H9 (cell line): ENCODE results near the gene GSS. TPM values are rescaled to one million over a fixed set of nuclear protein-coding genes. Genes with fewer than 3 reads are reported as not detected.

Experiments
- DNase-seq: peaks from one replicate; pipeline ENCODE4 v3.0.0-alpha.2; 2017
- H2AFZ ChIP-seq: one replicate; pipeline ENCODE4 v1.6.1; 2013; ENCODE audit warnings: mild to moderate bottlenecking, low read length, control low read depth, moderate library complexity
- H2AK5ac ChIP-seq: 2 replicates; pipeline ENCODE4 v1.6.1; 2013; ENCODE audit warnings: low read length, control low read depth, mixed read lengths; ENCODE audit not compliant: insufficient read length
- H2BK120ac ChIP-seq: one replicate; pipeline ENCODE4 v1.6.1; 2013; ENCODE audit warnings: low read depth, mild to moderate bottlenecking, low read length, control low read depth, inconsistent platforms; ENCODE audit not compliant: poor library complexity, severe bottlenecking
- H2BK12ac ChIP-seq: 2 replicates; pipeline ENCODE4 v1.6.1; 2013; ENCODE audit warnings: low read length, control low read depth, mixed read lengths, low read depth; ENCODE audit not compliant: insufficient read length
- H2BK15ac ChIP-seq: 2 replicates; pipeline ENCODE4 v1.6.1; 2013; ENCODE audit warnings: low read depth, low read length, control low read depth
- H2BK20ac ChIP-seq: one replicate; pipeline ENCODE4 v1.6.1; 2013; ENCODE audit warnings: low read depth, mild to moderate bottlenecking, low read length, control low read depth, inconsistent platforms; ENCODE audit not compliant: poor library complexity, severe bottlenecking
- H2BK5ac ChIP-seq: 2 replicates; pipeline ENCODE4 v1.6.1; 2013; ENCODE audit warnings: low read length, control low read depth, mixed read lengths; ENCODE audit not compliant: insufficient read length
- H3K14ac ChIP-seq: 2 replicates; pipeline ENCODE4 v1.6.1; 2013; ENCODE audit warnings: low read length, control low read depth; ENCODE audit not compliant: insufficient read depth
- H3K18ac ChIP-seq: 2 replicates; pipeline ENCODE4 v1.6.1; 2013; ENCODE audit warnings: low read depth, mild to moderate bottlenecking, mixed read lengths, low read length, control low read depth; ENCODE audit not compliant: insufficient read length
- H3K23ac ChIP-seq: 2 replicates; pipeline ENCODE4 v1.6.1; 2013; ENCODE audit warnings: low read length, control low read depth, mixed read lengths, low read depth; ENCODE audit not compliant: insufficient read length
- H3K23me2 ChIP-seq: 2 replicates; pipeline ENCODE4 v1.6.1; 2013; ENCODE audit warnings: low read depth, mild to moderate bottlenecking, mixed read lengths, low read length, control low read depth; ENCODE audit not compliant: insufficient read length, poor library complexity, severe bottlenecking
- H3K27ac ChIP-seq: 2 replicates; pipeline ENCODE4 v1.5.1; 2013; ENCODE audit warnings: low read length, control low read depth, mixed read lengths, low read depth; ENCODE audit not compliant: insufficient read length
- H3K27me3 ChIP-seq: 2 replicates; pipeline ENCODE4 v1.6.1; 2013; ENCODE audit warnings: low read length, control low read depth, inconsistent platforms; ENCODE audit not compliant: insufficient read depth
- H3K4ac ChIP-seq: 2 replicates; pipeline ENCODE4 v1.6.1; 2013; ENCODE audit warnings: low read depth, mild to moderate bottlenecking, control low read depth, inconsistent platforms, low read length, moderate library complexity
- H3K4me1 ChIP-seq: 2 replicates; pipeline ENCODE4 v1.6.1; 2013; ENCODE audit warnings: low read length, control low read depth, inconsistent platforms; ENCODE audit not compliant: insufficient read depth
- H3K4me2 ChIP-seq: 2 replicates; pipeline ENCODE4 v1.6.1; 2013; ENCODE audit warnings: low read length, control low read depth, mixed read lengths; ENCODE audit not compliant: insufficient read length, insufficient read depth
- H3K56ac ChIP-seq: 2 replicates; pipeline ENCODE4 v1.6.1; 2013; ENCODE audit warnings: low read depth, mild to moderate bottlenecking, mixed read lengths, low read length, control low read depth; ENCODE audit not compliant: insufficient read length
- H3K79me1 ChIP-seq: 2 replicates; pipeline ENCODE4 v1.6.1; 2013; ENCODE audit warnings: low read depth, mild to moderate bottlenecking, moderate library complexity, low read length, control low read depth, inconsistent platforms; ENCODE audit not compliant: insufficient read depth, poor library complexity, severe bottlenecking
- H3K79me2 ChIP-seq: 2 replicates; pipeline ENCODE4 v1.6.1; 2013; ENCODE audit warnings: low read length, control low read depth, inconsistent platforms; ENCODE audit not compliant: insufficient read depth
- H3K9ac ChIP-seq: 2 replicates; pipeline ENCODE4 v1.6.1; 2013; ENCODE audit warnings: low read length, control low read depth, mixed read lengths; ENCODE audit not compliant: insufficient read length; ENCODE audit errors: extremely low read depth
- H3K9me3 ChIP-seq: one replicate; pipeline ENCODE4 v1.6.1; 2013; ENCODE audit warnings: low read depth, low read length, inconsistent platforms; ENCODE audit not compliant: control insufficient read depth
- H3T11ph ChIP-seq: one replicate; pipeline ENCODE4 v1.6.1; 2013; ENCODE audit warnings: mild to moderate bottlenecking, low read length, control low read depth, inconsistent platforms
- H4K20me1 ChIP-seq: one replicate; pipeline ENCODE4 v1.6.1; 2013; ENCODE audit not compliant: control insufficient read depth, insufficient read length, insufficient read depth
- H4K5ac ChIP-seq: 2 replicates; pipeline ENCODE4 v1.6.1; 2013; ENCODE audit warnings: low read depth, mild to moderate bottlenecking, mixed read lengths, low read length, control low read depth; ENCODE audit not compliant: insufficient read length
- H4K8ac ChIP-seq: replicated peaks from 2 replicates; pipeline ENCODE4 v1.6.1; 2013; ENCODE audit warnings: low read length, control low read depth, mixed read lengths, low read depth; ENCODE audit not compliant: insufficient read length
- H4K91ac ChIP-seq: 2 replicates; pipeline ENCODE4 v1.6.1; 2013; ENCODE audit warnings: low read depth, mild to moderate bottlenecking, moderate library complexity, mixed read lengths, low read length, control low read depth; ENCODE audit not compliant: insufficient read length
- H3K27ac Mint-ChIP-seq, 3 experiments: 2 replicates in 2 of 3; 3 replicates in 1 of 3; pipeline ENCODE4 v1.8.0; 2020 to 2021; ENCODE audit warnings: mixed read lengths in 3 of 3, mild to moderate bottlenecking in 1 of 3, moderate library complexity in 1 of 3
- H3K27me3 Mint-ChIP-seq: 2 replicates; pipeline ENCODE4 v1.8.0; 2021; ENCODE audit warnings: low read depth, mild to moderate bottlenecking, moderate library complexity, mixed read lengths
- H3K36me3 Mint-ChIP-seq, 3 experiments: 2 replicates in 2 of 3; 3 replicates in 1 of 3; pipeline ENCODE4 v1.8.0; 2020 to 2021; ENCODE audit warnings: low read depth in 3 of 3, mixed read lengths in 3 of 3; ENCODE audit not compliant: insufficient read depth in 1 of 3
- H3K4me1 Mint-ChIP-seq, 2 experiments: 2 replicates each; pipeline ENCODE4 v1.8.0; 2020; ENCODE audit warnings: mixed read lengths in 2 of 2
- H3K4me3 Mint-ChIP-seq, 2 experiments: 2 replicates in 1 of 2; 3 replicates in 1 of 2; pipeline ENCODE4 v1.8.0; 2020 to 2021; ENCODE audit warnings: mild to moderate bottlenecking in 2 of 2, mixed read lengths in 2 of 2, moderate library complexity in 1 of 2
- H3K9me3 Mint-ChIP-seq, 2 experiments: 2 replicates in 1 of 2; 3 replicates in 1 of 2; pipeline ENCODE4 v1.8.0; 2020; ENCODE audit warnings: mild to moderate bottlenecking in 2 of 2, mixed read lengths in 2 of 2, moderate library complexity in 1 of 2
- CTCF ChIP-seq: fragments of 200-600 bp; sonication (generic); conservative IDR thresholded peaks from 3 replicates; pipeline ENCODE4 v1.8.0; 2021; ENCODE audit warnings: antibody characterized with exemption, mild to moderate bottlenecking
- WGBS: extraction: QIAGEN DNeasy Blood & Tissue Kit; methylation state at CpG from one replicate; pipeline ENCODE4 v1.1.7; 2013; ENCODE audit warnings: missing lambda C conversion rate, low lambda C conversion rate, mixed read lengths; ENCODE audit not compliant: insufficient read length; ENCODE audit errors: extremely low coverage; 5-methylcytosine and 5-hydroxymethylcytosine counted together
- total RNA-seq: library from RNA; stranded (reverse); gene quantifications from 2 replicates; pipeline ENCODE4 v1.2.1, GENCODE V29; 2021

Gene GSS
- total RNA-seq, 1 experiment from 2014 or later = 48.5 TPM

DNA sequence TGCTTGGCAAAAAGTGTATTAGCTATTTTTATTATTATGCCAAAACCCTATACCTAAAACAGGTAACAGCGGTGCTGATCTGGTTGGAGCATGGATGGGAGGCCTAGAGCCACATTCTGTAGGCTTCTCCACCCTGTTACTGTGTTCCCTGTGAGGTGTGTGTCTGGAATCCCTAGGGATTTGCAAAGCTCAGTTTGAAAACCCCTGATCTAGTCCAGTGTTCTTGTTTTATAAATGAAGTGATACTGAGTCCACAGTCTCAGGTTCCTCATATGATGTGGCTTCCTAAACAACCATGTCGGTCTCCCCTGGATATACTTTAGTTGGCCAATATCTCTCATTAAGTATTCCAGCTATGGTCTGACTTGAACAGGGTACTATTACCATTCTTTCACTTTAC, 62.9 kb downstream of the GSS start:
- Histone ChIP-seq H4K91ac (no peak overlapping the region), H2BK15ac (no peak overlapping the region), H4K20me1 (no peaks in the 10 kb centered on the region), H3K23ac (no peak overlapping the region), H2BK5ac (no peak overlapping the region), H2BK12ac (no peak overlapping the region), H3K4me1 (no peaks in the 10 kb centered on the region), H2BK120ac (no peak overlapping the region), H3K9me3 (no peaks in the 10 kb centered on the region), H3K23me2 (no peaks in the 10 kb centered on the region), H3K14ac (no peak overlapping the region), H2AFZ (no peak overlapping the region), H3K9ac (no peak overlapping the region), H3K18ac (no peak overlapping the region), H2BK20ac (no peak overlapping the region), H4K8ac (no peak overlapping the region), H3K4ac (no peak overlapping the region), H3K27ac (no peak overlapping the region), H3K4me2 (no peak overlapping the region), H3K27me3 (no peaks in the 10 kb centered on the region), H3K79me1 (no peaks in the 10 kb centered on the region), H3K79me2 (no peaks in the 10 kb centered on the region; the same call in 1 of the 2 replicates), H3T11ph (no peak overlapping the region), H4K5ac (no peak overlapping the region), H2AK5ac (no peak overlapping the region), H3K56ac (no peak overlapping the region)
- Mint-ChIP-seq H3K9me3 (peaks cover 0 to 2% of the 10 kb centered on the region in 2 experiments; a peak in 1 of 5 replicates), H3K27me3 (no peaks in the 10 kb centered on the region), H3K4me3 (no peak overlapping the region), H3K27ac (no peak overlapping the region), H3K4me1 (peaks cover 0 to 3% of the 10 kb centered on the region in 2 experiments; a peak in 1 of 4 replicates), H3K36me3 (peaks cover 0 to under 1% (median under 1%) of the 10 kb centered on the region in 3 experiments; a peak in 2 of 7 replicates)
- DNase-seq = no peak
- TF ChIP-seq CTCF = no peak
- no CpG with 5 or more reads among the region's 2 CpGs for WGBS
